ENCODE data around the gene TRAPPC8.
A peak's percentile ranks its signal among the peaks of the same experiment; 100 is the strongest.
"Not testable (repeated sequence)": the region's sequence is repeated elsewhere in the genome, so short reads cannot be mapped to it uniquely, and the experiment has no call there.

The TRAPPC8 gene

DNA sequence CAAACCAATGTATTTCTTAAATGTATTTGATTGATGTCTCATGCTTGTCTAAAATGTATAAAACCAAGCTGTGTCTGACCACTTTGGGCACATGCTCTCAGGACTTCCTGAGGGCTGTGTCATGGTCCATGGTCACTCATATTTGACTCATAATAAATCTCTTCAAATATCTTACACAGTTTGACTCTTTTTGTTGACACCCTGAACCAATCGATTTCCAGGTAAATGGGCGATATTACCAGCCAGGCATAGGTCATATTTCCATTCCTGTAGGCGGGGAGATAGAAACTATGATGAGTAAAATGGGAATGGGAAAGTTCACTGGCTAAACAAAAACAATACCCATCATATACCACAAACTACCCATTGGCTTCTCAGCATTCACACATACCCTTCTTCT is 9.3 kb upstream of the TRAPPC8 start:
- no peak overlapping the region for H3K4me3 Mint-ChIP-seq
- no peak overlapping the region for H3K27ac Mint-ChIP-seq
- no peaks in the 10 kb centered on the region for H3K9me3 Mint-ChIP-seq
- no peak for DNase-seq
- ATAC-seq: no peak
- no peaks in the 10 kb centered on the region for H3K4me1 Mint-ChIP-seq
- no peaks in the 10 kb centered on the region for H3K27me3 Mint-ChIP-seq

DNA sequence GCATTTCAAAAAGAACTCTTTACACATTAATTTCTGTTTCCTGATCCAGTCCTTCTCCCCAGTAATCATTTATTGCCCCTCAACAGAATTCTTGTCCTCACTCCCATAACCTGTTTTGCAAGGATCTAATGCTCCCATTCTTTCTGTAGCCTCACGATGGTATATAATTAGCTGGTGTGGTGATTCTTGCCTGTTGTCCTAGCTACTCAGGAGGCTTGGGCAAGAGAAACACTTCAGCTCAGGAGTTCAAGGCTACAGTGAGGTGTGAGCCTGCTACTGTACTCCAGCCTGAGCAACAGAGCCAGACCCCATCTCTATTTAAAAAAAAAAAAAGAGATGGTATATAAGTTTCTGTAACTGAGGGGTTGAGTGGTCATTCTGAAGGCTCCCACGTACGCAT is 7.7 kb upstream of the TRAPPC8 start:
- H3K27me3 Mint-ChIP-seq: no peaks in the 10 kb centered on the region
- no peaks in the 10 kb centered on the region for H3K9me3 Mint-ChIP-seq
- DNase-seq (no peak), ATAC-seq (no peak)
- no peak overlapping the region for H3K27ac Mint-ChIP-seq
- no peak overlapping the region for H3K4me3 Mint-ChIP-seq
- H3K4me1 Mint-ChIP-seq: peaks cover 3% of the 10 kb centered on the region

DNA sequence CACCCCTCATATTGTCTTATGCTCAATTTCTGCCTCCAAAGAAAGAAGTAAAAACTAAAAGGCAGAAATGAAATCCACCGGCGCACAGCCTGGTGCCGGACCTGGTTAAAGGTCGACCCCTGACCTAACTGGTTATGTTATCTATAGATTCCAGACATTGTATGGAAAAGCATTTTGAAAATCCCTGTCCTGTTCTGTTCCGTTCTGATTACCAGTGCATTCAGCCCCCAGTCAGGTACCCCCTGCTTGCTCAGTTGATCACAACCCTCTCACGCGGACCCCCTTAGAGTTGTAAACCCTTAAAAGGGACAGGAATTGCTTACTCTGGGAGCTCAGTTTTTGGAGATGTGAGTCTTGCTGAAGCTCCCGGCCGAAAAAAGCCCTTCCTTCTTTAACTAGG is 5.4 kb upstream of the TRAPPC8 start:
- DNase-seq, H3K9me3 Mint-ChIP-seq, H3K27ac Mint-ChIP-seq, ATAC-seq, H3K4me3 Mint-ChIP-seq, H3K27me3 Mint-ChIP-seq: not testable (repeated sequence)
- H3K4me1 Mint-ChIP-seq: peaks cover 19% of the 10 kb centered on the region

DNA sequence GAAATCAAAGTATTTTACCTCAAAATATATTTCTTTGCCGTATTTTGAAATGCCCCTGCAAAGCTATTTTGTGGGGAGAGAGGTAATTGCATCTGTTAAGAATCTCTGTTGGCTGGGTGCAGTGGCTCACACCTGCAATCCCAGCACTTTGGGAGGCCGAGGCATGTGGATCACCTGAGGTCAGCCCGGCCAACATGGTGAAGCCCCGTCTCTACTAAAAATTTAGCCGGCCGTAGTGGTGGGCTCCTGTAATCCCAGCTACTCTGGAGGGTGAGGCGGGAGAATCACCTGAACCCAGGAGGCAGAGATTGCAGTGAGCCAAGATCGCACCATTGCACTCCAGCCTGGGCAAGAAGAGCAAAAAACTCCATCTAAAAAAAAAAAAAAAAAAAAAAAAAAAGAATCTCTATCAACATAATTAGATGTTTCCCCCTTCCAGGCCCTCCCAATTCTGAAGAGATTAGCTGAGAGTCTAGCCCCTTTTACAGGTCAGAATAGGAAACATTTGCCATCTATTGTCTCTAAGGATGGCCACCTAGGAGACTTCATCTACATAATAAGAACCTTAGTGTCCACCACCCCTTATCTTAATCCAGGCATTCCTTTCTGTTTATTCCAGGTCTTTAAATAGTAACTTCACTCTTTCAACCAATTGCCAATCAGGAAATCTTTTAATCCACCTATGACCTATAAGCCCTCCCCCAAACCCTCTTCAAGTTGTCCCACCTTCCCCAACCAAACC is 3.5 kb upstream of the TRAPPC8 start:
- Mint-ChIP-seq H3K4me3 (no peak overlapping the region), H3K4me1 (peaks cover 26% of the 10 kb centered on the region), H3K27ac (no peak overlapping the region), H3K27me3 (no peaks in the 10 kb centered on the region), H3K9me3 (no peaks in the 10 kb centered on the region)
- DNase-seq: no peak
- no peak for ATAC-seq

DNA sequence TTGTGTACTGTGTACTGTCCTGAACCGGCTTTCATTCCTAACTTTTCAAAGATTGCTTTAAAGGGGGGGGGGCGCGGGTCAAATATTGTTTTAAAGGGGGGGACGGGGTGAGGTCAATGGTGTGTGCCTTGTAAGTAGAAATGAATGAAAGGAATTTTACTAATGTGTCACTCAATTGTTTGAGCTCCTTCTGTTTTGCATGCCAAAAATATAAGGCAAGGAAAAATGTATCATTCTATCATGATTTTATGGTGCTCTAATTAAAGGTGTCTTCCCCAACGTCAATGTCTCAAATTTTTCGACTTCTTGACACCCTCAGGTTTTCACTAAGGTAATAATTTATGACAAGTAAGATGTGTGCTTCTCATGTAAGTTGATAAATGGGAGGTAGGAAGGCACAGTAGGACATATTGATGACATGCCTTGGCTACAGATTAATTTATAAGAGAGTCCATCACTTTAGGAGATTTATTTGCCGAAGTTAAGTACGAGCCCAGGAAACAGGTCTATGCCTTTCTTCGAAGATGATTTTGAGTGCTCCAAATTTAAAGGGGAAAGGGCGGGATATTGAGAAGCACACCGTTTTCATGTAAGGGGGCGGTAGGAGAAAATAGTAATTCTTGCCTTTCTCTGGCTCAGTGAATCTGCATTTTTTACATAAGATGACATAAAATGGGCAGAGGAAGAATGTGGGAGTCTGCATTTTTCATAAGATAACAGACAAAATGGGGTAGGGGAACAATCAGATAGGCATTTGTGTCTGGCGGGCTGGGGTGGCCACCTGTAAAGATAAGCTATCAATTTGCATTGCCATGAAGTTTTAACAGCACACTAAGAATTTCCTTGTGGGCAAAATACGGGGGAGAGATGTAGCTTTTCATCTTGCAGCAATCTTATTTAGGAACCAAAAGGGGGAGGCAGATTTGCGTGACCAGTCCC is 1.2 kb upstream of the TRAPPC8 start:
- DNase-seq: no peak
- no peaks in the 10 kb centered on the region for H3K9me3 Mint-ChIP-seq

DNA sequence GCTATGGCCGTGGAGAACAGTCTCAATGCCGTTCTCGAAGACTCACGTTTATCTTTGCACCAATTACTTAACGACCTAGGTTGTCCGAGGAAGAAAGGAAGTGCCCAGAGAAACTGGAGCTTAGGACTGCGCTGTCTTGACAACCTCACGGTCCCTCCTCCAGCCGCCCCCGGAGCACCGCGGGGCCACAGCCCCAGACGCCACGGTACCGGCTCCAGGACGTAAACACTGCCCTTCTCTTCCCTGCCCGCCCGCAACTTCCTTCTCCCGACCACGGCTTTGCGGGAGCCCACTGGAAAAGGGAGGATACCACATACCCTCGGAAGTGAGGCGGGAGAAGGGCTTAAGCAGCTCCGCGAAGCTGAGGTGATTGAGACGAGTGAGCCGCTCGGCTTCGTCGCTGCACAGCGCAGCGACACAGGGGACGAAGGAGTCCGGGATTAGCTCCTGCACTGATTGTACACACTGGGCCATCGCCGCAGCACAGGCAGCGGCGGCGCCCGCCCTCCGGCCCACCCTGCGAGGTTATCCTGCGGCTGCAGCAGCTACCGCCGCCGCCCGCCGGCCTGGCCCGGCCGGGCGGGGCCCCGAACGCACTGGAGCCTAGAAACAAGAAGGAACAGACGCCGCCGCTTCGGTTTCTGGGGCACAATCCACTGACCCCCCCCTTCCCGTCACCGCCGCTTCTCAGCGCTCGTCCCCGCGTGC is 483 bp downstream of the TRAPPC8 start:
- ATAC-seq (peak; percentile 63), DNase-seq (no peak)
- peaks cover 57% of the 10 kb centered on the region for H3K4me1 Mint-ChIP-seq
- H3K4me3 Mint-ChIP-seq: peak overlapping the region; percentile 99 to 100
- no peaks in the 10 kb centered on the region for H3K27me3 Mint-ChIP-seq
- no peaks in the 10 kb centered on the region for H3K9me3 Mint-ChIP-seq
- H3K27ac Mint-ChIP-seq: peak overlapping the region; percentile 99 to 100

More for the DNA sequence above, 1.2 kb upstream of the TRAPPC8 start:
- no peak for ATAC-seq
- H3K4me3 Mint-ChIP-seq: peak overlapping the region; percentile 99 to 100
- H3K27ac Mint-ChIP-seq: peak overlapping the region; percentile 99 to 100
- no peaks in the 10 kb centered on the region for H3K27me3 Mint-ChIP-seq
- peaks cover 44% of the 10 kb centered on the region for H3K4me1 Mint-ChIP-seq

DNA sequence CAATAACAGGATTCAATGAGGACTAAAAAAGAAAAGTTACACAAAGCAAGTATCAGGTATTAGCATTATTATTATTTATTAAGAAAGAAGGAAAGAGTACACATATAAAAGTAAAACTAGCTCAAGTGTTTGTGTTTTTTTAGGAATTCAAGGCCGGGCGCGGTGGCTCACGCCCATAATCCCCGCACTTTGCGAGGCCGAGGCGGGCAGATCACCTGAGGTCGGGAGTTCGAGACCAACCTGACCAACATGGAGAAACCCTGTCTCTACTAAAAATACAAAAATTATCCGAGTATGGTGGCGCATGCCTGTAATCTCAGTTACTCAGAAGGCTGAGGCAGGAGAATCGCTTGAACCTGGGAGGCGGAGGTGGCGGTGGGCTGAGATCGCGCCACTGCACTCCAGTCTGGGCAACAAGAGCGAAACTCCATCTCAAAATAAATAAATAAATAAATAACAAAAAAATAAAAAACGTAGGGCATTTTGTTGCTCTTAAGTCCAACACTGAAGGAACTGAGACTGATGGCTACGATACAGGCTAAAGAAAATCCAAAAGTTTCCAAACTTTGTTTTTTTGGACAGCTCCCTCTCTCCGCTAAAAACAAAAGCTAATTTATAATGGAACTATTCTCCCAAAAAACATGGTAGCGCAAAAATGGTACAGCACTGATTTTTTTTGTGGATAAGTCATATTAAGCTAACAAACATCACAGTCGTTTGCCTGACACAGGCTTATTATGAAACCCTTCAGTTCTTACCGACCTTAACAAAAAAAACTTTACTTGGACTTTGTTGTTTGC is 1.7 kb downstream of the TRAPPC8 start:
- peak overlapping the region; percentile 99 to 100 for H3K4me3 Mint-ChIP-seq
- no peak overlapping the region for H3K27ac Mint-ChIP-seq
- H3K9me3 Mint-ChIP-seq: no peaks in the 10 kb centered on the region
- DNase-seq (no peak), ATAC-seq (no peak)
- no peaks in the 10 kb centered on the region for H3K27me3 Mint-ChIP-seq
- H3K4me1 Mint-ChIP-seq: peaks cover 60% of the 10 kb centered on the region

DNA sequence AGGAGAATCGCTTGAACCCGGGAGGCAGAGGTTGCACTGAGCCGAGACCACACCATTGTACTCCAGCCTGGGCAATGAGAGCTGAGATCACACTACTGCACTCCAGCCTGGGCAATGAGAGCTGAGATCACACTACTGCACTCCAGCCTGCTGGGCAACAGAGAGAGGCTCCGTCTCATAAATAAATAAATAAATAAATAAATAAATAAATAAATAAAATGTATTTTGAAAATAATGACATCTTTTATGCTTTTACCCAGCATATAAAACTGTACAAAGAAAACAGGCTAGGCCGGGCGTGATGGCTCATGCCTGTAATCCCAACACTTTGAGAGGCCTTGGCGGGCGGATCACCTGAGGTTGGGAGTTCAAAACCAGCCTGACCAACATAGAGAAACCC is 8.2 kb downstream of the TRAPPC8 start:
- not testable (repeated sequence) for H3K27me3 Mint-ChIP-seq, H3K27ac Mint-ChIP-seq, H3K9me3 Mint-ChIP-seq, DNase-seq, H3K4me3 Mint-ChIP-seq, ATAC-seq
- H3K4me1 Mint-ChIP-seq: peaks cover 22% of the 10 kb centered on the region

DNA sequence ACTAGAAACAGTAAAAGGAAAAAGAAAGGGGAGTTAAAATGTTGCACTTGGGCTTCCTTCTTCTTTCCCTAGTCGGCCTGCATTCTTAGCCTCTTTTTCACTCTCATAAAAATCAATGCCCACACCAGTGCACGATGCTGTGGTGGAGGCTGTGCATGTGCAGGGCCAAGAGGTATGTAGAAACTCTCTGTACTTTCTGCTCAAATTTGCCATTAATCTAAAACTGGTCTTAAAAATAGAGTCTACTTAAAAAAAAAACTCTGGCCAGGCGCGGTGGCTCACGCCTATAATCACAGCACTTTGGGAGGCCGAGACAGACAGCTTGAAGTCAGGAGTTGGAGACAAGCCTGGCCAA is 11.1 kb downstream of the TRAPPC8 start:
- Mint-ChIP-seq H3K27ac (no peak overlapping the region), H3K9me3 (no peaks in the 10 kb centered on the region), H3K4me1 (no peaks in the 10 kb centered on the region), H3K4me3 (no peak overlapping the region), H3K27me3 (no peaks in the 10 kb centered on the region)
- ATAC-seq: no peak
- no peak for DNase-seq

DNA sequence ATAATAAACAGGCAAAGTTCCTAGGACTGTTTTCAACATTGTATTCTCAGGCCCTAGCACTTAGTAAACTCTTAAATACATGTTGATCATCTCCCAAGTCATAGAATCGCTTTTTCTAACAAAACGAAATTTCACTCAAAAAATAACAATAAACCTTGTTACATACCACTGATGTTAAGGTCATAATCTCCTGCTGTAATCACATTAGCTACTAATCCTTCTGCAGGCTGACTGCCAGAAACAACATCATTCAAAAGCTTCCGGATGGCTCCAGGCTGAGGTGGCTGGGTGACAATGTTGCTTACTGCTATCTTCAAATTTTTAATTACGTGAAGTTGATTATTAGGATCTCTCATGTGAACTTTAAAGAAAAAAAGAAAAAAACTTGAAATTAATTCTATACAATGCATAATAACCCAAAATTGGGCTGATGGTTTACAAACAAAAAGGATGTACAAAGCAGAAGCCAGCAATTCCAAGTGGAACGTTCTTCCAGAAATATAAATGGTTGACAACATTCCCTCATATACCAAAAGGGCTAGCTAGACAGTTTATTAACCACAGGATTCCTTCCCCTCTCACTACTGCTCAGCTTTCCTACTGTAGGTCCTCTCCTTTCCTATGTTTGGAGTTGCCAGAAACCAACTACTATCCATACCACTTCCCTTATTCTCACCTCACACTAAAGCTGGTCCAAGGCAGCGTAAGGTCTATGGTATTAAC is 11.6 kb downstream of the TRAPPC8 start:
- H3K9me3 Mint-ChIP-seq: no peaks in the 10 kb centered on the region
- H3K4me1 Mint-ChIP-seq: no peaks in the 10 kb centered on the region
- H3K4me3 Mint-ChIP-seq: no peak overlapping the region
- no peaks in the 10 kb centered on the region for H3K27me3 Mint-ChIP-seq
- ATAC-seq (no peak), DNase-seq (no peak)
- H3K27ac Mint-ChIP-seq: no peak overlapping the region

DNA sequence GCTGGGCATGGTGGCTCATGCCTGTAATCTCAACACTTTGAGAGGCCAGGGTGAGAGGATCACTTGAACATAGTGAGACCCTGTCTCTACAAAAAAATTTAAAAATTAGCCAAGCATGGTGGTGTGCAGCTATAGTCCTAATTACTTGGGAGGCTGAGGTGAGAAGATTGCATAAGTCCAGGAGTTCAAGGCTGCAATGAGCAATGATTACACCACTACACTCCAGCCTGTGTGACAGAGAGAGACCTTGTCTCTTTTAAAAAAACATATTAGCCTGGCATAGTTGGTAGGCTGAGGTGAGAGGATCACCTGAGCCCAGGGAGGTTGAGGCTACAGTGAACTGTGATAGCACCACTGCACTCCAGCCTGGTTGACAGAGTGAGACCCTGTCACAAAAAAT is 13.7 kb downstream of the TRAPPC8 start:
- H3K9me3 Mint-ChIP-seq: no peaks in the 10 kb centered on the region
- H3K27ac Mint-ChIP-seq: no peak overlapping the region
- DNase-seq (no peak), ATAC-seq (no peak)
- H3K27me3 Mint-ChIP-seq: no peaks in the 10 kb centered on the region
- H3K4me1 Mint-ChIP-seq: no peaks in the 10 kb centered on the region
- H3K4me3 Mint-ChIP-seq: no peak overlapping the region

DNA sequence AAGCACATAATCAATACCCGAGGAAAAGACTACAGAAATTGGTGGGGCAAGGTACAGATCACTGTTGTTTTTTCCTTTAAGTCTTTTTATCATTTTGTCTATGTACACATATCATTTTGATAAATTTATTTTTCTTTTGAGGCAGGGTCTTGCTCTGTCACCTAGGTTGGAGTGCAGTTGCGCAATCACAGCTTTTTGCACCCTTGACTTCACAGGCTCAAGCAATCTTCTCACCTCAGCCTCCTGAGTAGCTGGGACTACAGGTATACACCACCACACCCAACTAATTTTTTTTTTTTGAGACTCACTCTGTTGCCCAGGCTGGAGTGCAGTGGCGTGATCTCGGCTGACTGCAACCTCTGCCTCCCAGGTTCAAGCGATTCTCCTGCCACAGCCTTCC is 15.9 kb downstream of the TRAPPC8 start:
- H3K27ac Mint-ChIP-seq, H3K9me3 Mint-ChIP-seq, H3K4me1 Mint-ChIP-seq, H3K27me3 Mint-ChIP-seq, DNase-seq, H3K4me3 Mint-ChIP-seq, ATAC-seq: not testable (repeated sequence)

DNA sequence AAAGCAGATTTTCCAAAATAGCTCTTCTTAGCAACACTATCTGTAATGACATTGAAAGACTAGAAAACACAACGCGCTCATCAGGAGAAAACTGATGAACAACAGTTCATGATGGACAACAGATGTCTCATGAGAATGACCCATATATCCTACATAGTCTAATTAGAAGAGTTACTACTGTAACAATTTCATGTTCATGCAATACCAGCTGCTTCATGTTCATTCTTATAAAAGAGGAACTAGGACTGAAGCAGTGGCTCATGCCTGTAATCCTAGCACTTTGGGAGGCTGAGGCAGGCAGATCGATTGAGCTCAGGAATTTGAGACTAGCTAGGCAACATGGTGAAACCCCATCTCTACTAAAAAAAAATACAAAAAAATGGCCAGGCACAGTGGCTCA is 22.7 kb downstream of the TRAPPC8 start:
- ATAC-seq (no peak), DNase-seq (no peak)
- Mint-ChIP-seq H3K4me1 (no peaks in the 10 kb centered on the region), H3K27me3 (no peaks in the 10 kb centered on the region), H3K27ac (no peak overlapping the region), H3K9me3 (no peaks in the 10 kb centered on the region), H3K4me3 (no peak overlapping the region)

DNA sequence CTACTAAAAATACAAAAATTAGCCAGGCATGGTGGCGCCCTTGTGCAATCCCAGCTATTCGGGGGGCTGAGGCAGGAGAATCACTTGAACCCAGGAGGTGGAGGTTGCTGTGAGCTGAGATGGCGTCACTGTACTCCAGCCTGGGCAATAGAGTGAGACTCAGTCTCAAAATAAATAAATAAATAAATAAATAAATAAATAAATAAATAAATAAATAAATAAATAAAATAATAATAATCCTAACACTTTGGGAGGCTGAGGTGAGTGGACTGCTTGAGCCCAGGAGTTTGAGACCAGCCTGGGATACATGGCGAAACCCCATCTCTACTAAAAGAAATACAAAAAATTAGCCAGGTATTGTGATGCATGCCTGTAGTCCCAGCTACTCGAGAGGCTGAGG is 23.6 kb downstream of the TRAPPC8 start:
- H3K27ac Mint-ChIP-seq, H3K4me3 Mint-ChIP-seq, H3K4me1 Mint-ChIP-seq, H3K27me3 Mint-ChIP-seq, H3K9me3 Mint-ChIP-seq, DNase-seq, ATAC-seq: not testable (repeated sequence)

DNA sequence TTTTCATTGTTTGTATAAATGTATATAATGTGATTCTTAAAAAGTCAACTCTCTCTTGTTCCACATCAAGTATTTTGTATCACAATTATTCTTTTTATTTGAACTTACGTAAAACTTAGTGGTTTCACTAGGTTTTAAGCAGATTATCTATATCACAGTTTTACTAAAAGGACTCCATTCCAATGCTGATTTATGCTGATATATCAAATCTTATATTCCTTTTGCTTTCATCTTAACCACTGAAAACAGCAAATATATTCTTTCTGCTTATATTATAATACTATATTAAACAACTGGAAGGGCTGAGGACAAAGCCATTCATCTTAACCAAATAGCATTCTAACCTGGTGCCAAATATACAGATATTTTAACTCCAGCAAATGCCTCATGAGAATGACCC is 24.2 kb downstream of the TRAPPC8 start:
- H3K27ac Mint-ChIP-seq: no peak overlapping the region
- H3K4me3 Mint-ChIP-seq: no peak overlapping the region

More for the DNA sequence above, 24.2 kb downstream of the TRAPPC8 start:
- Mint-ChIP-seq H3K4me1 (no peaks in the 10 kb centered on the region), H3K9me3 (no peaks in the 10 kb centered on the region), H3K27me3 (no peaks in the 10 kb centered on the region)
- no peak for ATAC-seq
- no peak for DNase-seq

Data from stimulated activated naive CD8-positive, alpha-beta T cell treated with anti-CD3 and anti-CD28 coated beads, Interleukin-15, amount 100 ng/mL, for 72 hours (primary cell).